K562 (cell line): Measurements from ENCODE around the gene CENPO. TPM values are rescaled to one million over a fixed set of nuclear protein-coding genes. Genes with fewer than 3 reads are reported as not detected.
A peak's percentile ranks its signal among the peaks of the same experiment; 100 is the strongest.

Experiments used
- ATF7 ChIP-seq: fragments of 450-650 bp; IDR thresholded peaks from 2 replicates; pipeline ENCODE4 v1.7.1; 2014; ENCODE audit warnings: mild to moderate bottlenecking, moderate library complexity
- C11orf30 ChIP-seq: fragments of 450-650 bp; IDR thresholded peaks from 2 replicates; pipeline ENCODE4 v1.6.1; 2016; ENCODE audit warnings: low read depth, mild to moderate bottlenecking
- CBX2 ChIP-seq: fragments of 200-600 bp; sonication (generic); IDR thresholded peaks from one replicate; pipeline ENCODE4 v1.6.1; 2012; ENCODE audit warnings: mild to moderate bottlenecking, low read length, inconsistent platforms; ENCODE audit not compliant: insufficient read depth, poor library complexity, severe bottlenecking
- CEBPB ChIP-seq: fragments of 450-650 bp; IDR thresholded peaks from 2 replicates; pipeline ENCODE4 v1.6.1; 2016; ENCODE audit warnings: missing genetic modification characterization, missing compliant biosample characterization
- CSDE1 ChIP-seq, 2 experiments: fragments of 450-650 bp; IDR thresholded peaks; 2 replicates each; pipeline ENCODE4 v1.6.1; 2016; ENCODE audit warnings: mild to moderate bottlenecking in 1 of 2
- FOSL1 ChIP-seq: fragments of 200-800 bp; sonication (Bioruptor generic); conservative IDR thresholded peaks from 2 replicates; pipeline ENCODE4 v1.6.1; 2016; ENCODE audit warnings: missing genetic modification characterization, missing compliant biosample characterization
- KHSRP ChIP-seq: fragments of 450-650 bp; IDR thresholded peaks from 2 replicates; pipeline ENCODE4 v1.6.1; 2017
- MAFF ChIP-seq: IDR thresholded peaks from 2 replicates; pipeline ENCODE4 v1.6.1; 2012; ENCODE audit warnings: low read length, improper control_type of control experiment
- MAFG ChIP-seq: fragments of 450-650 bp; conservative IDR thresholded peaks from 2 replicates; pipeline ENCODE4 v1.6.1; 2016; ENCODE audit warnings: missing genetic modification characterization, missing compliant biosample characterization
- MAFK ChIP-seq: IDR thresholded peaks from 2 replicates; pipeline ENCODE4 v1.6.1; 2011; ENCODE audit warnings: low read length, improper control_type of control experiment
- NCOA2 ChIP-seq, 2 experiments: fragments of 450-650 bp; IDR thresholded peaks; 2 replicates each; pipeline ENCODE4 v1.6.1; 2018; ENCODE audit warnings: mild to moderate bottlenecking in 2 of 2, moderate library complexity in 1 of 2; ENCODE audit not compliant: partially characterized antibody in 2 of 2
- NCOA4 ChIP-seq: fragments of 450-650 bp; IDR thresholded peaks from 2 replicates; pipeline ENCODE4 v1.6.1; 2018; ENCODE audit warnings: mild to moderate bottlenecking; ENCODE audit not compliant: partially characterized antibody
- NEUROD1 ChIP-seq: fragments of 150-350 bp; IDR thresholded peaks from 2 replicates; pipeline ENCODE4 v1.6.1; 2014; ENCODE audit warnings: borderline replicate concordance, low read length, low read depth; ENCODE audit not compliant: partially characterized antibody
- NFE2 ChIP-seq: IDR thresholded peaks from 2 replicates; pipeline ENCODE4 v1.6.1; 2014; ENCODE audit warnings: antibody characterized with exemption, low read depth
- NFE2L1 ChIP-seq: fragments of 450-650 bp; IDR thresholded peaks from 2 replicates; pipeline ENCODE4 v1.6.1; 2016; ENCODE audit warnings: missing genetic modification characterization, low read depth, mild to moderate bottlenecking, missing compliant biosample characterization, moderate library complexity, borderline replicate concordance
- NR2C1 ChIP-seq, 2 experiments: fragments of 450-650 bp; IDR thresholded peaks; 2 replicates each; pipeline ENCODE4 v1.6.1; 2017; ENCODE audit warnings: mild to moderate bottlenecking in 2 of 2, antibody characterized with exemption in 1 of 2, inconsistent platforms in 1 of 2, missing compliant biosample characterization in 1 of 2, missing genetic modification characterization in 1 of 2
- PTTG1 ChIP-seq: fragments of 450-650 bp; IDR thresholded peaks from 2 replicates; pipeline ENCODE4 v1.6.1; 2016; ENCODE audit warnings: low read depth, mild to moderate bottlenecking, missing genetic modification characterization, missing compliant biosample characterization
- TAL1 ChIP-seq: fragments of 450-650 bp; IDR thresholded peaks from 2 replicates; pipeline ENCODE4 v1.6.1; 2016; ENCODE audit warnings: mild to moderate bottlenecking
- TCF7L2 ChIP-seq: fragments of 150-350 bp; IDR thresholded peaks from 2 replicates; pipeline ENCODE4 v1.6.1; 2016; ENCODE audit warnings: low read depth, mild to moderate bottlenecking, low read length, moderate library complexity
- ZBTB26 ChIP-seq: fragments of 450-650 bp; formaldehyde crosslinking; IDR thresholded peaks from 2 replicates; pipeline ENCODE4 v1.4.0; 2022; ENCODE audit warnings: missing genetic modification characterization
- ZNF197 ChIP-seq: fragments of 200-800 bp; sonication (Bioruptor generic); IDR thresholded peaks from 2 replicates; pipeline ENCODE4 v1.6.1; 2016; ENCODE audit warnings: low read depth, missing genetic modification characterization, missing compliant biosample characterization
- ZNF316 ChIP-seq: fragments of 450-650 bp; IDR thresholded peaks from 2 replicates; pipeline ENCODE4 v1.6.1; 2016
- ZNF740 ChIP-seq, 3 experiments: fragments of 200-800 bp in 1 of 3; sonication (Bioruptor generic) in 1 of 3; sonication (generic) in 1 of 3; formaldehyde crosslinking in 1 of 3; IDR thresholded peaks; 2 replicates each; pipeline versions ENCODE4 v1.6.1 to v1.8.0; 2016 to 2022; ENCODE audit warnings: mild to moderate bottlenecking in 2 of 3, missing compliant biosample characterization in 2 of 3, missing genetic modification characterization in 2 of 3, missing genetic modification reagents in 1 of 3
- polyA plus RNA-seq, 8 experiments: library from polyadenylated mRNA; depleted of rRNA in 4 of 8; stranded (reverse) in 5 of 8; unstranded in 3 of 8; fragments of >200 nt; fragmentation: Nextera tagmentation in 2 of 8; fragmentation: Illumina TruSeq in 1 of 8; extraction: Ambion mirVana in 2 of 8; extraction: Trizol in 1 of 8; gene quantifications; 2 replicates each; pipeline versions ENCODE4 v1.2.1 to v1.2.3, GENCODE V29; 2011 to 2014; ENCODE audit warnings: inconsistent platforms in 1 of 8, missing spikeins in 1 of 8
- total RNA-seq, 7 experiments: library from RNA; depleted of rRNA in 6 of 7; stranded (reverse); fragments of >200 nt in 6 of 7; fragmentation: Illumina TruSeq in 2 of 7; extraction: Trizol in 2 of 7; gene quantifications; 2 replicates each; pipeline versions ENCODE4 v1.2.1 to v1.2.3, GENCODE V29; 2011 to 2021; ENCODE audit warnings: low replicate concordance in 1 of 7
- TF ChIP-seq, protein P1 (sequence below): conservative IDR thresholded peaks from 2 replicates; pipeline ENCODE4 v1.6.1; 2011; ENCODE audit warnings: low read depth, mild to moderate bottlenecking, low read length; ENCODE audit not compliant: control insufficient read depth
- TF ChIP-seq, protein P2 (sequence below): fragments of 250-450 bp; sonication (Bioruptor Pico); IDR thresholded peaks from 2 replicates; pipeline ENCODE4 v1.5.1; 2021; ENCODE audit warnings: mild to moderate bottlenecking

The CENPO gene
- total and polyA plus RNA-seq, 9 of the 15 experiments (the other 6 are each of a cell fraction or from before 2014, with no cell fraction given), result 30.6 to 59.4 (median 38.9) TPM

GRCh38 chr2:24818721-24819167 is 25.5 kb downstream of the CENPO start (continued):
- TF ChIP-seq C11orf30 (peak; percentile 68; the same call in 1 of the 2 replicates), ATF7 (no peak), PTTG1 (tag) (no peak), NR2C1 (IDR thresholded peaks at IDR 0.05) (no peak), NR2C1 (tag; IDR thresholded peaks at IDR 0.05) (no peak), ZNF316 (peak; percentile 70), ZNF740 (CRISPR knock-in tag; IDR thresholded peaks at IDR 0.05) (no peak), ZNF740 (tag; IDR thresholded peaks at IDR 0.05) (0 out of 4 replicates have a peak, but pooled peaks of 1 of the 2 experiments have one; percentile 1), MAFF (peak; percentile 70; the same call in 1 of the 2 replicates), CSDE1 (IDR thresholded peaks at IDR 0.05) (no peak), NCOA2 (IDR thresholded peaks at IDR 0.05; ENCODE audit: partially characterized antibody in 2 of 2) (no peak), MAFK (peak; percentile 53; the same call in 1 of the 2 replicates), CEBPB (tag) (no peak), NEUROD1 (no peak), KHSRP (no peak), TAL1 (no peak), ZNF197 (CRISPR knock-in tag) (0 out of 2 replicates have a peak, but pooled peaks have one; percentile 22), ZBTB26 (CRISPR knock-in tag) (no peak), NFE2 (peak; percentile 81), MAFG (tag) (peak; percentile 83), CBX2 (no peak), NFE2L1 (tag) (peak; percentile 17; the same call in 1 of the 2 replicates), NCOA4 (no peak), FOSL1 (tag) (peak; percentile 39; the same call in 1 of the 2 replicates), TCF7L2 (no peak)
- TF ChIP-seq, protein P1, sequence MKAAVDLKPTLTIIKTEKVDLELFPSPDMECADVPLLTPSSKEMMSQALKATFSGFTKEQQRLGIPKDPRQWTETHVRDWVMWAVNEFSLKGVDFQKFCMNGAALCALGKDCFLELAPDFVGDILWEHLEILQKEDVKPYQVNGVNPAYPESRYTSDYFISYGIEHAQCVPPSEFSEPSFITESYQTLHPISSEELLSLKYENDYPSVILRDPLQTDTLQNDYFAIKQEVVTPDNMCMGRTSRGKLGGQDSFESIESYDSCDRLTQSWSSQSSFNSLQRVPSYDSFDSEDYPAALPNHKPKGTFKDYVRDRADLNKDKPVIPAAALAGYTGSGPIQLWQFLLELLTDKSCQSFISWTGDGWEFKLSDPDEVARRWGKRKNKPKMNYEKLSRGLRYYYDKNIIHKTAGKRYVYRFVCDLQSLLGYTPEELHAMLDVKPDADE, result no peak
- TF ChIP-seq, protein P2, sequence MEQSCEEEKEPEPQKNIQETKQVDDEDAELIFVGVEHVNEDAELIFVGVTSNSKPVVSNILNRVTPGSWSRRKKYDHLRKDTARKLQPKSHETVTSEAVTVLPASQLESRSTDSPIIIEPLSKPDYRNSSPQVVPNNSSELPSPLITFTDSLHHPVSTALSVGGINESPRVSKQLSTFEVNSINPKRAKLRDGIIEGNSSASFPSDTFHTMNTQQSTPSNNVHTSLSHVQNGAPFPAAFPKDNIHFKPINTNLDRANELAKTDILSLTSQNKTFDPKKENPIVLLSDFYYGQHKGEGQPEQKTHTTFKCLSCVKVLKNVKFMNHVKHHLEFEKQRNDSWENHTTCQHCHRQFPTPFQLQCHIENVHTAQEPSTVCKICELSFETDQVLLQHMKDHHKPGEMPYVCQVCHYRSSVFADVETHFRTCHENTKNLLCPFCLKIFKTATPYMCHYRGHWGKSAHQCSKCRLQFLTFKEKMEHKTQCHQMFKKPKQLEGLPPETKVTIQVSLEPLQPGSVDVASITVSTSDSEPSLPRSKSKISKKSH (CRISPR knock-in tag), result no peak
